Adrenal gland (tissue), 12 donors: ENCODE measurements around the gene INSYN1. TPM values are rescaled to one million over a fixed set of nuclear protein-coding genes. Genes with fewer than 3 reads are reported as not detected.
"Not testable (repeated sequence)": the region's sequence is repeated elsewhere in the genome, so short reads cannot be mapped to it uniquely, and the experiment has no call there.

Source experiments
- DNase-seq, 7 donors: peaks; one replicate each; pipeline ENCODE4 v3.0.0-alpha.2; 2019 to 2020
- H3K27ac ChIP-seq, 5 donors: fragments of 200-600 bp; sonication (generic) in 4 of 5; 1 replicate in 3 of 5; 2 replicates in 2 of 5; pipeline versions ENCODE4 v1.5.1 to v1.8.0; 2016 to 2020; ENCODE audit warnings: mild to moderate bottlenecking in 1 of 5
- H3K27me3 ChIP-seq: fragments of 200-600 bp; 2 replicates; pipeline ENCODE4 v1.8.0; 2021
- H3K36me3 ChIP-seq, 2 donors: fragments of 200-600 bp; replicated peaks in 1 of 2; 1 replicate in 1 of 2; 2 replicates in 1 of 2; pipeline versions ENCODE4 v1.5.1 to v1.8.0; 2018 to 2022
- H3K4me1 ChIP-seq, 2 donors: fragments of 200-600 bp; replicated peaks in 1 of 2; 1 replicate in 1 of 2; 2 replicates in 1 of 2; pipeline versions ENCODE4 v1.5.1 to v1.8.0; 2018 to 2021
- H3K4me3 ChIP-seq, 4 donors: fragments of 200-600 bp; sonication (generic) in 3 of 4; one replicate each; pipeline ENCODE4 v1.5.1; 2016 to 2018
- H3K9me3 ChIP-seq, 3 donors: fragments of 200-600 bp; sonication (generic) in 1 of 3; replicated peaks in 1 of 3; 1 replicate in 2 of 3; 2 replicates in 1 of 3; pipeline versions ENCODE4 v1.5.1 to v1.8.0; 2016 to 2021
- CTCF ChIP-seq, 6 experiments: fragments of 450-650 bp in 4 of 6; fragments of 200-600 bp in 2 of 6; sonication (generic) in 1 of 6; IDR thresholded peaks; 1 replicate in 5 of 6; 2 replicates in 1 of 6; pipeline versions ENCODE4 v1.5.1 to v1.8.0; 2016 to 2021; ENCODE audit warnings: antibody characterized with exemption in 6 of 6, mild to moderate bottlenecking in 2 of 6, moderate library complexity in 1 of 6
- POLR2A ChIP-seq, 2 donors: fragments of 450-650 bp; IDR thresholded peaks; one replicate each; pipeline ENCODE4 v1.6.1; 2017; ENCODE audit warnings: antibody characterized with exemption in 2 of 2, mild to moderate bottlenecking in 2 of 2, moderate library complexity in 1 of 2
- WGBS, 4 donors: extraction: QIAGEN DNeasy Blood & Tissue Kit in 2 of 4; methylation state at CpG; one replicate each; pipeline versions ENCODE4 v1.1.5 to v1.1.7; 2013 to 2017; 5-methylcytosine and 5-hydroxymethylcytosine counted together
- intact Hi-C, 2 donors: fragments of 100-400 bp; cut with DNase I; formaldehyde crosslinking; loops; one replicate each; pipeline versions ENCODE4 v1.14.1 to v1.15.0; 2022 to 2023
- polyA plus RNA-seq, 3 donors: library from polyadenylated mRNA; stranded (reverse); fragments of 200-250 nt in 2 of 3; fragments of 350-450 nt in 1 of 3; fragmentation: Illumina TruSeq in 1 of 3; extraction: RNeasy Lipid Tissue Mini Kit (QIAGEN cat#74804) in 1 of 3; gene quantifications; one replicate each; pipeline ENCODE4 v1.2.3, GENCODE V29; 2013 to 2014
- total RNA-seq, 9 donors: library from RNA; depleted of rRNA in 4 of 9; stranded (reverse); fragments of >200 nt in 4 of 9; fragments of 120-200 nt in 1 of 9; fragmentation: NEBNext Ultra II Directional in 1 of 9; extraction: Animal tissue kit (Norgen Biotek cat#: 25700) in 1 of 9; gene quantifications; one replicate each; pipeline versions ENCODE4 v1.1.0 to v1.2.4, GENCODE V29; 2013 to 2023
- donor health status: healthy with polysubstance abuse.
- donor health status: Bipolar disorder and iron deficiency.
- donor health status: DM: yes; HTN: yes; CAD: no.
- donor health status: DM: no; HTN: no; CAD: no.
- donor health status: DM: no; HTN: no; CAD: no.
- donor health status: DM: yes; HTN: yes; CAD: no.

INSYN1 gene
- total and polyA plus RNA-seq, 12 donors, result 0.68 to 19.5 (median 3.7) TPM

GRCh38 chr15:73792415-73792814, 39.3 kb upstream of the INSYN1 start:
- DNase-seq, result no peak
- intact Hi-C loops, result no loop called here
- Histone ChIP-seq H3K36me3 (no peaks in the 10 kb centered on the region), H3K27me3 (no peaks in the 10 kb centered on the region), H3K4me3 (no peak overlapping the region), H3K27ac (no peak overlapping the region), H3K4me1 (no peaks in the 10 kb centered on the region), H3K9me3 (no peaks in the 10 kb centered on the region)
- no peak for TF ChIP-seq CTCF (IDR thresholded peaks at IDR 0.05)
- WGBS, 4 donors, result 71 to 75% (median 72%) methylated on average over 7 of the region's 7 CpGs

GRCh38 chr15:73789521-73790240, 36.5 kb upstream of the INSYN1 start:
- Histone ChIP-seq H3K27me3 (no peaks in the 10 kb centered on the region), H3K27ac (no peak overlapping the region), H3K4me3 (no peak overlapping the region), H3K4me1 (no peaks in the 10 kb centered on the region), H3K36me3 (no peaks in the 10 kb centered on the region), H3K9me3 (no peaks in the 10 kb centered on the region)
- 70 to 78% (median 71%) methylated on average over 3 to 5 of the region's 5 CpGs for WGBS, 4 donors
- no peak for TF ChIP-seq POLR2A (IDR thresholded peaks at IDR 0.05)
- TF ChIP-seq CTCF (IDR thresholded peaks at IDR 0.05), result no peak
- DNase-seq, result peak in 1 of 7 donors; percentile 28
- intact Hi-C loops, result no loop called here

- no peak overlapping the region for H3K4me3 ChIP-seq
- H3K27me3 ChIP-seq, result no peaks in the 10 kb centered on the region
- WGBS, 4 donors, result 97 to 100% (median 100%) methylated on average over 1 of the region's 1 CpG
- H3K9me3 ChIP-seq, result no peaks in the 10 kb centered on the region
- TF ChIP-seq CTCF (IDR thresholded peaks at IDR 0.05) (no peak), POLR2A (IDR thresholded peaks at IDR 0.05) (no peak)
- intact Hi-C loops, result no loop called here
- H3K36me3 ChIP-seq, result no peaks in the 10 kb centered on the region
- DNase-seq, result no peak
- H3K4me1 ChIP-seq, result no peaks in the 10 kb centered on the region
- no peak overlapping the region for H3K27ac ChIP-seq
Measured at GRCh38 chr15:73787621-73788020, 34.5 kb upstream of the INSYN1 start.

GRCh38 chr15:73786538-73786937, 33.4 kb upstream of the INSYN1 start:
- no peaks in the 10 kb centered on the region for H3K9me3 ChIP-seq
- no peaks in the 10 kb centered on the region for H3K4me1 ChIP-seq
- H3K36me3 ChIP-seq, result no peaks in the 10 kb centered on the region
- H3K27ac ChIP-seq, result no peak overlapping the region
- no peaks in the 10 kb centered on the region for H3K27me3 ChIP-seq
- TF ChIP-seq POLR2A (IDR thresholded peaks at IDR 0.05), result no peak
- no peak for TF ChIP-seq CTCF (IDR thresholded peaks at IDR 0.05)
- intact Hi-C loops, result no loop called here
- 64 to 84% (median 76%) methylated on average over 4 to 6 of the region's 6 CpGs for WGBS, 4 donors
- H3K4me3 ChIP-seq, result no peak overlapping the region
- DNase-seq, result no peak

GRCh38 chr15:73785256-73786014, 32.3 kb upstream of the INSYN1 start:
- WGBS, 4 donors, result 79 to 85% (median 83%) methylated on average over 12 of the region's 12 CpGs
- DNase-seq, H3K9me3 ChIP-seq, H3K27me3 ChIP-seq, intact Hi-C loops, H3K36me3 ChIP-seq, H3K27ac ChIP-seq, H3K4me1 ChIP-seq, H3K4me3 ChIP-seq: not testable (repeated sequence)
